ENCODE results near the gene SLC26A1.
"Not testable (repeated sequence)": the region's sequence is repeated elsewhere in the genome, so short reads cannot be mapped to it uniquely, and the experiment has no call there.

The SLC26A1 gene

DNA sequence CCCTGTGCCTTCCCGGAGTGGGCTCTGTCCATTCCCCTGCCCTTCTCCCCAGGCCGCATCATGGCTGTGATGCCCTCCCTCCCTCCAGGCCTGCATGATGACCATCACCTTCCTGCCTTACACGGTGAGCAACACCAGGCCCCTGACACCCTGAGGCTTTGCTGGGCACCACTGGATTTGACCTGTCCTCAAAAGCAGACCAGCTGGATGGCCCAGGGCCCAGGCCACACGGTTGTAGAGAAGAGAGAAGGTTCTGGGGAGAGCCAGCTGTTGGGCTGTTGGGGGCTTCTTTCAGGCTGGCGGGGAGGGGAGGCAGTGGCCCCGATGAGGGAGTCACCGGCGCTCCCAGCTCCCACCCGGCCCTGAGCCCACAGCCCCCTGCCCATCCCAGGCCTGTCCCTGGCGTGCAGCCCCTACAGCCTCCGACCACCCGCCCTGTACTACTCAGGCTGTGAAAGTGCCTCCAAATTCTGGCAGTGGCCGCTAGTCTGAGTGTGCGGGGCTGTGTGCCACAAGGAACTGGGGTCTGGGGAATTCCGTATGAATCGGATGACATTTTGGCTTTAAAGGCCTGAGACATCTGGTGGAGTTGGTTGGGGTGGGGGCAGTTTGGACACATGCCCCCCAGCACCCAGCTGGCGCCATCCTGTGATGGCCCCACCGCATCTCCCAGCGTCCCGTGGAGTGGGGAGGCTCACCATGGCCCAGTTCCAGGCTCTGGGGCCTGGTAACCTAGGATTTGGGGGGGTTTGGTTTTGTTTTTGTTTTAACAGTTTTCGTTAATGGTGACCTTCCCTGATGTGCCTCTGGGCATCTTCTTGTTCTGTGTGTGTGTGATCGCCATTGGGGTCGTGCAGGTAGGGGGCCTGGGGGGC is 41.4 kb downstream of the SLC26A1 start:
- DNase-seq: no peak

DNA sequence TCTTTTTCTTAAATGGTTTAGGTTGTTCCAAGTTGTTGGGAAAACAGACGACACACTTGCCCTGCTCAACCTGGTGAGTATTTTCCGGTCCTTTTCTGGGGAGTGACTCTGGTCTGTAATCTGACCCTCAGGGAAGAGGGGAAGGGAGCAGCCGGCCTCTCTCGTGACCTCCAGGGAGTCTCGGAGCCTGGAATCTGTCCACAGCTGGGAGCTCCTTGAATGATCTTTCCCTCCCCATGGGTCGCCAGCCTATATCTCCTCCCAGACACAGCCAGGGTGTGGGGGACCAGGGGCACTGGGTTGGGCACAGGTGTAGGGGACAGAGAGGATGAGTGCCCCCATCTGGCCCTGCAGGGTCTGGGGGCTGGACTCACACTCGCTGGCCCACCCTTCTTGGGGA is 42.0 kb downstream of the SLC26A1 start:
- no peak for DNase-seq

DNA sequence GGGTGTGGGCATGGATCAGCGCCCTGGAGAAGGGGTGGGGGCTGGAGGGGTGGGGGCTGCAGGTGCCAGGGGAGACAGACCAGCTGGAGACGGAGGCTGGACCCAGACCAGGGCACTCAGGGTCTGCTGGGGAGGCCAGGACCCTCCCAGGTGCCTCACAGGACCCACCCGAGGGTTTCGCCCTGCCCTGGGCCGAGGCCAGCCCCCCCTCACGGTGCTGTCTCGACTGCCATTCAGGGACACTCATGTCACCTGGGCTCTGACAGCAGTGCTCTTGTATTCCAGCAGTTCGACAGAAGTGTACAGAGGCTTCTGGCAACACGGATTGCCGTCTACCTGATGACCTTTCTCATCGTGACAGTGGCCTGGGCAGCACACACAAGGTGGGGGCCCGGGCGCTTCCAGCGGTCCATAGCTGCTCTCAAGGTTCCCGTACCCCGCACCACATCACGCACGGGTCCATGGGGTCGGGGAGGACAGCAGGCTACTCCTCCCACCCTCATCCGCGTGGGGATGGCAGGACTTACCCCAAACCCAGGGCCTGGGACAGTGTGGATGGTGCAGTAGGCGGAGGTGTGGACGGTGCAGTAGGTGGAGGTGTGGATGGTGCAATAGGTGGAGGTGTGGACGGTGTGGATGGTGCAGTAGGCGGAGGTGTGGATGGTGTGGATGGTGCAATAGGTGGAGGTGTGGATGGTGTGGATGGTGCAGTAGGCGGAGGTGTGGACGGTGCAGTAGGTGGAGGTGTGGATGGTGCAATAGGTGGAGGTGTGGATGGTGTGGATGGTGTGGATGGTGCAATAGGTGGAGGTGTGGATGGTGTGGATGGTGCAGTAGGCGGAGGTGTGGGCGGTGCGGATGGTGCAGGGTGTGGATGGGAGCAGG is 42.8 kb downstream of the SLC26A1 start:
- no peak for DNase-seq

DNA sequence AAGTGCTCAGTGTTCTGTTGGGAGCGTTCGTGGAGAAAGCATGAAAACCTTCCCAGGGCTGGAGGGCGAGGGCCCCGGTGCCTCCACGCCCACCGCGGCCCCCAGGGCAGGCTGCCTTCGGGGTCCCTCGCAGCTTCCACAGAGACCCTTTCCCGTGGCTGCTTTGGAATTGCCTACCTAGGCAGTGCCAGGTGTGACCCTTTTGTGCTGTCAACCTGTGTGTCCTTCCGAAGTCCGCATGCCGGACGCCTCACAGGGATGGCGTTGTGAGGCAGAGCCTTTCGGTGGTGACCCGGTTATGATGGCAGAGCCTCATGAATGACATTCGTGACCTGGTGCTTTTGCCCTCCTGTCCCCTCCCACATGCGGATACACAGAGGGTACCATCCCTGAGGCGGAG is 43.5 kb downstream of the SLC26A1 start:
- DNase-seq: no peak

DNA sequence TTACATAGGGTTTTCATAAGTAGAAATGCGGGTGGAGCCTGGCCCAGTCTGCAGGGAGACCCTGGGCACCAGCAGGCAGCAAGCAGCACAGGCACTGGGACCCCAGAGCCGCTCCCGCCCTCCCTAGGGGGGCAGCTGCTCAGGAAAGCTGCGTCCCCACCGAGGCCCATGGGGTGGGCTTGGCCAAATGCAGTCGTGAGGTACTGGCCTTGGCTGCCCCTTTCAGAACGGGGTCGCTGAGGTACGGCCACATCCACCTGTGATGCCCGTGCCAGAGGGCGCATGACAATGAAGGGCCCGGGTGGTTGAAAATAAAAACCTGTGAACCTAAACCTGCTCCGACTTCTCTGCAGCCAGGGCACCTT is 44.3 kb downstream of the SLC26A1 start:
- DNase-seq: no peak

DNA sequence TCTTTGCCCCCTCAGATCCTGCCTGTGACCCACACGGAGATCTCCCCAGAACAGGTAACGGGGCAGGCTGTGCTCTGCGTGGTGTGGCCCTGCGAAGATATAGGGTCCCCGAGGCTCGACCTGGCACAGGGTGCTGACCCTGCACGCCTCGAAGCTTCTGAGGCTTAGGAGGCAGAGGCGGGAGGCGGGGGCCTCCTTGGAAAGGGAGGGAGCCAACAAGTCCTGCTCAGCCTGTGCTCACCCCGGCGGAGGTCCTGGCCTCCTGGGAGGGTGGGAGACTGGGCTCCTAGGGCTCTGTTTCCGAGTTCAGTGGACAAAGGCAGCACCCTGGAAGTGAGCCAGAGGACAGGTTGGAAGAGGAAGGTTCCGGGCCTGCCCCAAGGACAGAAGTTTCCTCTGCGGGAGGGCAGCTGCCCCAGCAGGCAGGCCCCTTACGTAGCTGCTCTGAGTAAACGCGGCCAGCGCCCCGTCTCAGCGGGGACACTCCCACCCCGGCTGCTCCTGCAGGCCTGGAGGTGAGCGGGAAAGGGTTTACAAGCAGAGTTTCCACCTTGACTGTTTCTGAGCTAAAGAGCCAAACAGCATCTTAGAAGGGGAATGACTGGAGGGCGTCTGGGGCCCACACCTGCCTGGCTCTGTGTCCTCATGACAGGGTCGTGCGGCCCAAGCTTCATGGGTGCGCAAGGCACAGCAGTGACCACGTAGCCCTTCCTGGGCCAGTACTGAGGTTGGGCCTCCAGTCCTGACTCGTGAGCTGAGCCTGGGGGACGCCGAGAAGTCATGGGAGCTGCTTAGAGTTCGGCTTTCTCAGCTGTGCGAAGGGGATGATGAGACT is 44.9 kb downstream of the SLC26A1 start:
- no peak for DNase-seq

DNA sequence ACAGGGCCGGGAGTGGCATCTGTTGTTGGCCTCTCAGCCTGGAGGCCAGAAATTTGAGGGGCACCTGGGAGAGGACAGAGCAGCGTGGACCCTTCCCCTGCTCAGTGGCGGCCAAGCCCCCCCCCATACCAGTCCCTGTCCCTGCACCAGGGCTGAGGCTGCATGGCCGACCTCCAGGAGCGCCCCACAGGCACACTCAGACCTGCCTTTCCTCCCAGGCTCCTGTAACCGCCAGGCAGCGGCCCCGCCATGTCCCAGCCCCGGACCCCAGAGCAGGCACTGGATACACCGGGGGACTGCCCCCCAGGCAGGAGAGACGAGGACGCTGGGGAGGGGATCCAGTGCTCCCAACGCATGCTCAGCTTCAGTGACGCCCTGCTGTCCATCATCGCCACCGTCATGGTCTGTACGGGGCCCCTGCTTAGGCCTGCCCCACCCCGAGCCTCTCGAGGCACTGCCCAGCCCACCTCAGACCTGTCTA is 45.7 kb downstream of the SLC26A1 start:
- no peak for DNase-seq

DNA sequence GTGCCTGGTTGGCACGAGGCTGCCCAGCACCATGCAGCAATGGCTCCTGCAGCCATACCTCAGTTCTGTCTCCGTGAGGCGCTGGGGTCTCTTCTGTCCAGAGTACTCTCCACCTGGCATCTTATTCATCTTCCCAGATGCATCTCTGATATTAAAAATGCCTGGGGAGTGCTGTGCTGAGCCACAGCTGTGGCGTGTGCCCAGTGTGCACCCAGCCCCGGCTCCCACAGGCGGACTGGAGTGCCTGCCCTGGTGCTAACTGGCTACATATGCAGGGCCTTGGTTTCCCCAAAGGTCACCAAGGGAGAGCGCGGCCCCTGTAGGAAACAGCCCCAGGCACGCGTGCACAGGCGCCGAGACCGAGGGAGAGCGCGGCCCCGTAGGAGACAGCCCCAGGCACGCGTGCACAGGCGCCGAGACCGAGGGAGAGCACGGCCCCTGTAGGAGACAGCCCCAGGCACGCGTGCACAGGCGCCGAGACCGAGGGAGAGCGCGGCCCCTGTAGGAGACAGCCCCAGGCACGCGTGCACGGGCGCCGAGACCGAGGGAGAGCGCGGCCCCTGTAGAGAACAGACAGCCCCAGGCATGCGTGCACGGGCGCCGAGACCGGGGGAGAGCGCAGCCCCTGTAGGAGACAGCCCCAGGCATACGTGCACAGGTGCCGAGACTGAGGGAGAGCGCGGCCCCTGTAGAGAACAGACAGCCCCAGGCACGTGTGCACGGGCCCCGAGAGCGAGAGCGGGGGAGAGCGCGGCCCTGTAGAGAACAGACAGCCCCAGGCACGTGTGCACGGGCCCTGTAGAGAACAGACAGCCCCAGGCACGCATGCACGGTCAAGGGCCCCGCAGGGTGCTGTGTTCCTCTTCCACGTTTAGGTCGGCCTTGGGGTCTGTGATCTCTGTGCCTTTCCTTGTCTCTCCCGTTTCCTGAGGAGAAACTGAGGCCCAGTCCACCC is 46.4 kb downstream of the SLC26A1 start:
- no peak for DNase-seq

DNA sequence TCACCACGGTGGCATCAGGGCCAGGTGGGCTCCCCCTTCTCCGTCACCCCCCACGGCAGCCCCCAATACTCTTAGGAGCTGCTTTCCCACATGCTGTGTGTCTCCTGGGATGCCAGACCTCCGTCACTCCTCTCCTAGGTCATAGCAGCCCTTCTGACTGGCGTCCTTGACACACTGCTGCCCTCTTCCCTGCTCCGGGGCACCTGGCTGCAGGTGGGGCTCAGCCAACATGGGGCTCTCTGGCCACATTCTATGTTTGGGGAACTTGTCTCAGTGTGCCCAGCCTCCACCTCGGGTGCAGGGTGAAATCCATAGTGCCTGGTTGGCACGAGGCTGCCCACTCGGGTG is 47.1 kb downstream of the SLC26A1 start:
- no peak for DNase-seq

DNA sequence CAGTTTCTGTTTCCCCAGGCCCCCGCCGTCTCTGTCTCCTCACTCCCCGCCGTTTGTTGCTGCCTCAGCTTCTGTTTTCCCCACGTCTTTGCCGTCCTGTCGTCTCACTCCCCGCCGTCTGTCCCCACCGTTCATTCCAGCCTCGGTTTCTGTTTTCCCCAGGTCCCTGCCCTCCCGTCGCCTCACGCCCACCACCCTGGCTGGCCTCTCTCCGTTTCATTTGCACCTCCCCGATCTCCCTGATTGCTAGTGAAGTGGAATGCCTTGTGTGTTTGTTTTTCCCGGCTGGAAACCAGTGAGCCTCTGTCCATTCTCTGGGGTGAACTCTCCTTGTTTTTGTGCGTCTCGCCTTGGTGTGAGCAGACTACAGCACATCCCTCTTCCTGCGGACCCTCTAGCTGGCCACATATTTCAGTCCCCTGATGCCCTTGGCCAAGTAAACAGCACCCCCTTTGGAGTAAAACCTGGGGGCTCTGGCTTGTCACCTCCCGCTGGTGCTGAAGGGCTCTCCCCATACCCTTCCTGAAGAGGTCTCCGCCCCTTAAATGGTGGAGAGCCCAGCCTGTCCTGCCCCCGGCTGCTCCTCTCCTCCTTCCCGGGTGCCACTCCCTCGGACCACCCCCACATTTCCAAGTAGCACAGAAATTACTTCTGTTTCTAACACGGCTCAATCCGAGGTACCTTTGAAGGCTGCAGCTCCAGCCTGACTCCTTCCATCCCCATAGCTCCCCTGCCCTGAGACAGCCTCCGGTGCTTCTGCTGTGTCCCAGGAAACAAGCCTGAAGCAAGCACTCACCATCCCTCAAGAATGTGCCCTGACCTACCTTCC is 47.7 kb downstream of the SLC26A1 start:
- DNase-seq: no peak

DNA sequence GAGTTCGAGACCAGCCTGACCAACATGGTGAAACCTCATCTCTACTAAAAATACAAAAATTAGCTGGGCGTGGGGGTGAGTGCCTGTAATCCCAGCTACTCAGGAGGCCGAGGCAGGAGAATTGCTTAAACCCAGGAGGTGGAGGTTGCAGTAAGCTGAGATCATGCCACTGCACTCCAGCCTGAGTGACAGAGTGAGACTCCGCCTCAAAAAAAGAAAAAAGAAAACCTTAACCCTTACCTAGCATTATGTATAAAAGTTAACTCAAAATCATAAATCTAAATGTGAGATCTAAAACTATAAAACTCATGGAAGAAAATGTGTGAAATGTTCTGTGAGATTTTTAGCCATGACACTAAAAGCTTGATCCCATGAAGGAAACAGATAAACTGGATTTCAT is 53.7 kb downstream of the SLC26A1 start:
- not testable (repeated sequence) for DNase-seq
